Vagina (tissue), 2 donors: ENCODE measurements around the gene WNT7B. TPM values are rescaled to one million over a fixed set of nuclear protein-coding genes. Genes with fewer than 3 reads are reported as not detected.
A peak's percentile ranks its signal among the peaks of the same experiment; 100 is the strongest.

ENCODE experiments used
- DNase-seq, 2 donors: peaks; one replicate each; pipeline ENCODE4 v3.0.0-alpha.2; 2017; ENCODE audit errors: extremely low spot score in 2 of 2
- H3K27ac ChIP-seq: fragments of 200-600 bp; sonication (generic); one replicate; pipeline ENCODE4 v1.5.1; 2019
- H3K27me3 ChIP-seq: fragments of 200-600 bp; sonication (generic); one replicate; pipeline ENCODE4 v1.5.1; 2019
- H3K36me3 ChIP-seq, 2 donors: fragments of 200-600 bp; sonication (generic); one replicate each; pipeline ENCODE4 v1.5.1; 2017 to 2019
- H3K4me1 ChIP-seq: fragments of 200-600 bp; sonication (generic); one replicate; pipeline ENCODE4 v1.5.1; 2019
- H3K4me3 ChIP-seq, 2 donors: fragments of 200-600 bp; sonication (generic); 1 replicate in 1 of 2; 2 replicates in 1 of 2; pipeline ENCODE4 v1.5.1; 2016 to 2019
- H3K9me3 ChIP-seq: fragments of 200-600 bp; sonication (generic); one replicate; pipeline ENCODE4 v1.5.1; 2019
- POLR2A ChIP-seq, 2 donors: fragments of 450-650 bp; IDR thresholded peaks; one replicate each; pipeline ENCODE4 v1.6.1; 2017; ENCODE audit warnings: antibody characterized with exemption in 2 of 2, mild to moderate bottlenecking in 2 of 2, moderate library complexity in 2 of 2
- POLR2AphosphoS5 ChIP-seq, 2 donors: sonication (generic); formaldehyde crosslinking; IDR thresholded peaks; one replicate each; pipeline ENCODE4 v1.9.0; 2017; ENCODE audit warnings: antibody characterized with exemption in 2 of 2, mild to moderate bottlenecking in 2 of 2, low read depth in 1 of 2; ENCODE audit not compliant: insufficient read depth in 1 of 2
- intact Hi-C: fragments of 100-400 bp; cut with DNase I; formaldehyde crosslinking; loops from one replicate; pipeline ENCODE4 v1.15.1; 2023
- total RNA-seq: library from RNA; depleted of rRNA; stranded (reverse); fragments of >200 nt; gene quantifications from one replicate; pipeline ENCODE4 v1.2.3, GENCODE V29; 2016
- TF ChIP-seq, protein P1 (sequence below), 3 experiments: fragments of 450-650 bp in 2 of 3; fragments of 200-600 bp in 1 of 3; sonication (generic) in 1 of 3; IDR thresholded peaks; one replicate each; pipeline ENCODE4 v1.5.1; 2017 to 2019; ENCODE audit warnings: antibody characterized with exemption in 3 of 3, mild to moderate bottlenecking in 2 of 3, moderate library complexity in 2 of 3

The WNT7B gene
- total RNA-seq, 1 donor from 2014 or later: 7.1 TPM

DNA sequence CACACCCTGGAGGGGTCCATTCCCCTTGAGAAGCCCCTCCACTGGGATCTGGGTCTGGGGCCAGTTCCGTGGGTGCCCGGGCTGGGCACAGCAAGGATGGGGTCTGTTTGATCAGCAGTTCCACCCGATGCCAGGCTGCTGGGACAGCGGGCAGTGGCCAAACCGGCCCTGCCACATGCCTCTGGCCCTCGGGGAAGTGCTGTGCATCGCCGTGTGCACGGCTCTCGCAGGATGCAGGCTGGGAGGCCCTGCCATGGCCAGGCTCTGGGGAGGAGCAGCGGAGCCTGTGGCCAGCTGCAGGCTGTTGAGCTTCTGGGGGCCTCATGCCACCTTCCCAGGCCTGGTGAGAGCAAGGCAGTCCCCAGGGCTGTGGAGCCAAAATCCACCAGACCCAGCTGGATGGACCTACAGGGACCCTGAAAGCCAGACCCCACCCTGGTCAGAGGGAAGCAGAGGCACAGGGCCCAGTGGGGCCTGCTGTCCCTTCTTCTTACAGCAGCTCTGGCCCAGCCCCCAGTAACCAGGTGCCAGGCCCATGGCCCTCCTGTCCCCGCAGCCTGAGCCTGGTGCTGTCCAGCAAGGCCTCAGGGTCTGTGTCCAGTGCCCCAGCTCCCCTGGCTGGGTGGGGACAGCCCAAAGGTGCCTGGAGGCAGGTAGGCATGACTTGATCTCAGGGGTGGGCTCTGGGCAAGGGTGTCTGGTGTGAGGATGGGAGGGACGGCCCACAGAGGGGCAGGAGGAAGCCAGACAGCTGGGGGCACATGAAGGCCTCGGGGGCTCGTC lies 57.3 kb downstream of the WNT7B start:
- Histone ChIP-seq H3K4me1 (peaks cover 15% of the 10 kb centered on the region), H3K27me3 (no peaks in the 10 kb centered on the region), H3K27ac (no peak overlapping the region), H3K9me3 (no peaks in the 10 kb centered on the region), H3K4me3 (no peak overlapping the region), H3K36me3 (no peaks in the 10 kb centered on the region)
- peak in 1 of 2 donors; percentile 23 for TF ChIP-seq POLR2AphosphoS5 (IDR thresholded peaks at IDR 0.05; ENCODE audit: insufficient read depth in 1 of 2, low read depth in 1 of 2)
- no peak for TF ChIP-seq POLR2A (IDR thresholded peaks at IDR 0.05)
- TF ChIP-seq, protein P1, sequence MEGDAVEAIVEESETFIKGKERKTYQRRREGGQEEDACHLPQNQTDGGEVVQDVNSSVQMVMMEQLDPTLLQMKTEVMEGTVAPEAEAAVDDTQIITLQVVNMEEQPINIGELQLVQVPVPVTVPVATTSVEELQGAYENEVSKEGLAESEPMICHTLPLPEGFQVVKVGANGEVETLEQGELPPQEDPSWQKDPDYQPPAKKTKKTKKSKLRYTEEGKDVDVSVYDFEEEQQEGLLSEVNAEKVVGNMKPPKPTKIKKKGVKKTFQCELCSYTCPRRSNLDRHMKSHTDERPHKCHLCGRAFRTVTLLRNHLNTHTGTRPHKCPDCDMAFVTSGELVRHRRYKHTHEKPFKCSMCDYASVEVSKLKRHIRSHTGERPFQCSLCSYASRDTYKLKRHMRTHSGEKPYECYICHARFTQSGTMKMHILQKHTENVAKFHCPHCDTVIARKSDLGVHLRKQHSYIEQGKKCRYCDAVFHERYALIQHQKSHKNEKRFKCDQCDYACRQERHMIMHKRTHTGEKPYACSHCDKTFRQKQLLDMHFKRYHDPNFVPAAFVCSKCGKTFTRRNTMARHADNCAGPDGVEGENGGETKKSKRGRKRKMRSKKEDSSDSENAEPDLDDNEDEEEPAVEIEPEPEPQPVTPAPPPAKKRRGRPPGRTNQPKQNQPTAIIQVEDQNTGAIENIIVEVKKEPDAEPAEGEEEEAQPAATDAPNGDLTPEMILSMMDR (IDR thresholded peaks at IDR 0.05): no peak
- no peak for DNase-seq
- intact Hi-C loops: no loop called here

DNA sequence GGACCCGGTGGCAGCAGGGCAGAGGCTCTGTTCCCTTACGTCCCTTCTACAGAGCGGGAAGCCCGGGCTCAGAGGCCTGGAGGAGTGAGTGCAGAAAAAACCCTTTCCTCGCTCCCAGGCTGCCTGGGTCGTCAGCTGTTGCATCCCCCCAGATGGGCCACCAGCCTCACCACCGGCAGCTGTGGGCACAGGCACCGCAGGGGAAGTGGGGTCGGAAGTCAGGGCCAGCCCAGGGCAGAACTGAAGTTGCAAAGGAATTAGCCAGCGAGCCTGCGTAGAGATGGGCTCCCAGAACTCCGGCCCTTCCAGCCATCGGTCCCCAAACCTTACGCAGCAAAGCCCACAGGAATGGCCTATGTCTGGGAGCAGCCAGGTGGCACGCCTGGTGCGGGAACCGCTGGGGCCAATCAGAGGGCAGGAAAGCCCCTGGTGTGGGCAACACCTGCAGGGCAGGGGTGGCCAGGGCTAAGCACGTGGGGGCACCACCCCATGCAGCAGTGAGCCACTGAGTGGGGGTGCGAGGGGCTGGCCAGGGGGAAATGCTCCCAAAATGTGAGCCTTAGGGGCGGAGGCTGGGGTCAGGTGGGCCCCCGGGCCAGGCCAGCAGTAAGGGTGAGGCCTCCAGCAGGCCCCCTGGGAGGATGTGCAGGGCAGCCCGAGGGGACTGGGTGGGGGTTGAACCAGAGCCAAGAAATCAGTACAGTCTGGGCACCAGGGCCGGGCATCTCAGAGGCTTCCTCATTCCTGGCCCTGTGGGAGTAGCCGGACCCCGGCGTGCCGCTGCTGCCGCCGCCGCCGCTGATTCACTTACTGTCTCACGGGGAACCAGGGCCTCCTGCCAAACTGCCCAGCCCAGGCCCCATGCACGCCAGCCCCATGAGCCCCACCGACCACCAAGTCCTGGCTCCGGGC lies 58.2 kb downstream of the WNT7B start:
- TF ChIP-seq, protein P1 (IDR thresholded peaks at IDR 0.05): no peak
- TF ChIP-seq POLR2AphosphoS5 (IDR thresholded peaks at IDR 0.05; ENCODE audit: insufficient read depth in 1 of 2, low read depth in 1 of 2) (no peak), POLR2A (IDR thresholded peaks at IDR 0.05) (no peak)
- Histone ChIP-seq H3K4me1 (peaks cover 15% of the 10 kb centered on the region), H3K36me3 (no peaks in the 10 kb centered on the region), H3K27me3 (no peaks in the 10 kb centered on the region), H3K9me3 (no peaks in the 10 kb centered on the region), H3K27ac (no peak overlapping the region), H3K4me3 (no peak overlapping the region)
- intact Hi-C loops: no loop called here
- no peak for DNase-seq

DNA sequence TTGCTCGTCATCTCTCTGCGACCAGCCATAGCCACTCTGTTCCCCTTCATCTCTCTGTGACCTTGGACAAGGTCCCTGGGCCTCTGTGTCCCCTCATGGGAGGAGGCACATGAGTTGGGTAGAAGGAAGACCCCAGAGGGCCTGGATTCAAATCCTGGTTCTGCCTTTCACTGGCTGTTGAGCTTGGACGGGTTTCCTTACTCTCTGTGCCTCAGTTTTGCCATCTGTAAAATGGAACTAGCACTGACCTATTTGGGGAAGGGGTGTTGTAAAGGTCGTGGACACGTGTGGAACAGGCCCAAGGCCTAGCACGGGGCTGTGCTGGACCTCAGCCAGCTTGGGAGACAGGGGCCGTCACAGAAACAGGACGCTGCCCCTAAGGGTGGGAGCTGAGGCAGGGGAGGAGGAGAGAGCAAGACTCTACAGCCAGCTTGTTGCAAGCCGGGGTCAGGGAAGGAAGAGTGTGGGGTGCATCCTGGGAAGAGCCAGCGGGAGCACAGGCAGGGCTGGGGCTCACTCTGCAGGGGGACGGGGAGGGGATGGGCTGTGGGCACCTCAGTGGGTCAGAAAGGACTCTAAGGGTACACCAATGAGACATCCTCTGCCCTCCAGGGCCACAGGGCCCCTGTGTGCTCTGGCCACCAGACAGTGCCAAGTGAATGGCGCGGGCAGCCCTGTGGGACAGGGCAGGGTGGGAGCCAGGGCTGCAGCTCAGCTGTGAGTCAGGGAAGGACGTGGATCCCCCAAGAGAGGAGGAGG lies 59.1 kb downstream of the WNT7B start:
- TF ChIP-seq, protein P1 (IDR thresholded peaks at IDR 0.05): no peak
- no peak for TF ChIP-seq POLR2AphosphoS5 (IDR thresholded peaks at IDR 0.05; ENCODE audit: insufficient read depth in 1 of 2, low read depth in 1 of 2)
- no peak for TF ChIP-seq POLR2A (IDR thresholded peaks at IDR 0.05)
- Histone ChIP-seq H3K36me3 (no peaks in the 10 kb centered on the region), H3K4me1 (peaks cover 18% of the 10 kb centered on the region), H3K27ac (no peak overlapping the region), H3K4me3 (no peak overlapping the region), H3K27me3 (no peaks in the 10 kb centered on the region), H3K9me3 (no peaks in the 10 kb centered on the region)
- intact Hi-C loops: no loop called here
- no peak for DNase-seq

DNA sequence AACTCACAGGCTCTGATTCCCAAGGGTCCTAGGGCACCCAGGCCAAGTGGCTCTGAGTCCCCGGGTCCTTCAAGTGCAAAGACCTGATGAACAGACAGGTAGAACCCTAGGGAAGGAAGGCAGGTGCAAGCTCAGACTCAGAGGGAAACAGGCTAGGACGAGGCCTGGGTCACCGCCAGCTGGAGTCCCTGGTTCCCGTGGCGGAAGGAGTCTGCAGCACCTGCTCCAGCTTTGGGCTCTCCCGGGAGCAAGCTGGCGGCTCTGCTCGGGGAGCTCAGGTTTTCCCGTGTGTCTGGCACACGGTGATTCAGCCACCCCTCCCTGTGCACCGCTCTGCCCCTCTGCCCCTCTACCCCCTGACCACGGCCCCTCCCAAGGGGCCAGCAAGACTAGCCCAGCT lies 59.8 kb downstream of the WNT7B start:
- DNase-seq: no peak
- intact Hi-C loops: no loop called here
- Histone ChIP-seq H3K9me3 (no peaks in the 10 kb centered on the region), H3K36me3 (no peaks in the 10 kb centered on the region), H3K27me3 (no peaks in the 10 kb centered on the region), H3K27ac (no peak overlapping the region), H3K4me3 (no peak overlapping the region), H3K4me1 (peaks cover 26% of the 10 kb centered on the region)
- TF ChIP-seq, protein P1 (IDR thresholded peaks at IDR 0.05): no peak
- TF ChIP-seq POLR2AphosphoS5 (IDR thresholded peaks at IDR 0.05; ENCODE audit: insufficient read depth in 1 of 2, low read depth in 1 of 2) (no peak), POLR2A (IDR thresholded peaks at IDR 0.05) (no peak)
